Effector memory CD4-positive, alpha-beta T cell (primary cell): ENCODE results near the gene TMEM52.

Source experiments
- DNase-seq, 3 donors: peaks; one replicate each; pipeline ENCODE4 v3.0.0-alpha.2; 2020
- H3K27ac ChIP-seq: 2 replicates; pipeline ENCODE4 v1.7.0; 2013; ENCODE audit warnings: mild to moderate bottlenecking, low read length, moderate library complexity; ENCODE audit not compliant: insufficient read depth, poor library complexity, severe bottlenecking
- H3K27me3 ChIP-seq: replicated peaks from 2 replicates; pipeline ENCODE4 v1.7.0; 2013; ENCODE audit warnings: mild to moderate bottlenecking, low read length; ENCODE audit not compliant: insufficient read depth, control insufficient read depth, poor library complexity, severe bottlenecking
- H3K36me3 ChIP-seq: 2 replicates; pipeline ENCODE4 v1.7.0; 2013; ENCODE audit warnings: mild to moderate bottlenecking, low read length, moderate library complexity; ENCODE audit not compliant: control insufficient read depth, insufficient read depth
- H3K4me1 ChIP-seq: 2 replicates; pipeline ENCODE4 v1.7.0; 2013; ENCODE audit warnings: low read length, mild to moderate bottlenecking; ENCODE audit not compliant: control insufficient read depth, insufficient read depth, poor library complexity, severe bottlenecking
- H3K4me3 ChIP-seq: 2 replicates; pipeline ENCODE4 v1.7.0; 2013; ENCODE audit warnings: low read length, low read depth, mild to moderate bottlenecking; ENCODE audit not compliant: insufficient read depth, poor library complexity, severe bottlenecking
- H3K9me3 ChIP-seq: 2 replicates; pipeline ENCODE4 v1.7.0; 2013; ENCODE audit warnings: mild to moderate bottlenecking, low read length, moderate library complexity; ENCODE audit not compliant: control insufficient read depth
- total RNA-seq, 3 donors: gene quantifications; one replicate each; lab custom pipeline; 2026; lab: John Stamatoyannopoulos, UW

Gene TMEM52
- 0.17 to 0.44 (median 0.39) reads per million in 3 donors for total RNA-seq

- no peak for DNase-seq
- peak within 1 kb of the TSS; percentile 61 for H3K4me3 ChIP-seq
- H3K4me1 ChIP-seq, result peaks cover 17% of the 10 kb centered on the region
- H3K36me3 ChIP-seq, result no peaks in the 10 kb centered on the region
- H3K27me3 ChIP-seq, result no peaks in the 10 kb centered on the region
- H3K9me3 ChIP-seq, result no peaks in the 10 kb centered on the region
- H3K27ac ChIP-seq, result no peak within 1 kb of the TSS
Observed at GRCh38 chr1:1918901-1919303, at the start of gene TMEM52. TMEM52 (minus strand) TSS chr1:1919279; CDS start chr1:1919265, 14 bp downstream.

- Histone ChIP-seq H3K27ac (no peak overlapping the region), H3K4me3 (no peak overlapping the region), H3K36me3 (no peaks in the 10 kb centered on the region), H3K9me3 (no peaks in the 10 kb centered on the region), H3K4me1 (no peaks in the 10 kb centered on the region), H3K27me3 (no peaks in the 10 kb centered on the region)
- no peak for DNase-seq
Observed at GRCh38 chr1:1967879-1968278, 48.8 kb upstream of the TMEM52 start.

DNA sequence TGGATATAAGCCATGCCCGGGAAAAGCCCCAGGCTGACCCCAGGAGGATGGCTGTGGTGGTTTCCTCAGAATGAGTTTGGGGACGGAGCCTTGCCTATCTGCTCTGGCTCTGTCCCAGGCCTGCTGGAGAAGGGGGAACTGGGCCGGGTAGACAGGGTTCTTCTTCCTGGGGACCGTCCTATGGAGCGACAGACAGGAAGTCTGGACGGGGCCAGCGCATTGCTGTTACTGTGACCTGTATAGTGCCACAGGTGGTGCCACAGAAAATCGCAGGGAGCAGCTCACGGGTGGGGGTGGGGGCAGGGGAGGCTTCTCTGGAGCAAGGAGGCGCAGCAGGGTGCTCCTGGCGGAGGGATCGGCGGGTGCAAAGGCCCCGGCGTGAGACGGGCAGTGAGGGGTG lies 48.1 kb upstream of the TMEM52 start:
- Histone ChIP-seq H3K27ac (no peak overlapping the region), H3K9me3 (no peaks in the 10 kb centered on the region), H3K4me3 (no peak overlapping the region), H3K36me3 (no peaks in the 10 kb centered on the region), H3K4me1 (no peaks in the 10 kb centered on the region), H3K27me3 (no peaks in the 10 kb centered on the region)
- DNase-seq, result no peak

- Histone ChIP-seq H3K9me3 (no peaks in the 10 kb centered on the region), H3K27me3 (no peaks in the 10 kb centered on the region), H3K4me1 (no peaks in the 10 kb centered on the region), H3K4me3 (no peak overlapping the region), H3K36me3 (no peaks in the 10 kb centered on the region), H3K27ac (no peak overlapping the region)
- DNase-seq, result no peak
Observed at GRCh38 chr1:1966071-1966740, 47.1 kb upstream of the TMEM52 start.

GRCh38 chr1:1965546-1965945 lies 46.5 kb upstream of the TMEM52 start:
- Histone ChIP-seq H3K27ac (no peak overlapping the region), H3K36me3 (no peaks in the 10 kb centered on the region), H3K4me3 (no peak overlapping the region), H3K9me3 (no peaks in the 10 kb centered on the region), H3K27me3 (no peaks in the 10 kb centered on the region), H3K4me1 (no peaks in the 10 kb centered on the region)
- DNase-seq, result no peak

DNA sequence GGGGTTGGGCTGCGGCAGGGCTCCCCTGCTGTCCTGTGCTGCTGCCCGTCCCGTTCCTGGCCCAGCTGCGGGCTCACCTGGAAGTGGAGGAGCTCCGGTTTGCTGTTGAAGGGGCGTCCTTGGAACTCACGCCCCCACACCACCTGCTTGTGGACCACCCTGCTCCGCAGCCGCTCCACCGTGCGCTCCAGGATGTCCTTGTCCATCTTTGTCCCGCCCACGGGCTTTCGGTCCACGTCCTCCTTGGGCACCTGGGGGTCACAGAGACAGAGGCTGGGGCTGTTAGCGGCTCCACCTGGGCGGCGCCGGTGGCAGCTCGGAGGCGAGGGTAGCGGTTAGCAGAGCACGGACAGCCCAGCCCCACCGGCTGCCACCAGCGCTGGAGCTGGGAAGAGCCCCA lies 45.7 kb upstream of the TMEM52 start:
- no peaks in the 10 kb centered on the region for H3K36me3 ChIP-seq
- no peaks in the 10 kb centered on the region for H3K9me3 ChIP-seq
- H3K27me3 ChIP-seq, result peaks cover 6% of the 10 kb centered on the region
- H3K4me3 ChIP-seq, result no peak overlapping the region
- no peaks in the 10 kb centered on the region for H3K4me1 ChIP-seq
- no peak for DNase-seq
- no peak overlapping the region for H3K27ac ChIP-seq

- H3K27me3 ChIP-seq, result peaks cover 11% of the 10 kb centered on the region
- no peak overlapping the region for H3K27ac ChIP-seq
- no peaks in the 10 kb centered on the region for H3K36me3 ChIP-seq
- no peak for DNase-seq
- H3K4me3 ChIP-seq, result no peak overlapping the region
- H3K9me3 ChIP-seq, result no peaks in the 10 kb centered on the region
- no peaks in the 10 kb centered on the region for H3K4me1 ChIP-seq
Observed at GRCh38 chr1:1963570-1963969, 44.5 kb upstream of the TMEM52 start.

DNA sequence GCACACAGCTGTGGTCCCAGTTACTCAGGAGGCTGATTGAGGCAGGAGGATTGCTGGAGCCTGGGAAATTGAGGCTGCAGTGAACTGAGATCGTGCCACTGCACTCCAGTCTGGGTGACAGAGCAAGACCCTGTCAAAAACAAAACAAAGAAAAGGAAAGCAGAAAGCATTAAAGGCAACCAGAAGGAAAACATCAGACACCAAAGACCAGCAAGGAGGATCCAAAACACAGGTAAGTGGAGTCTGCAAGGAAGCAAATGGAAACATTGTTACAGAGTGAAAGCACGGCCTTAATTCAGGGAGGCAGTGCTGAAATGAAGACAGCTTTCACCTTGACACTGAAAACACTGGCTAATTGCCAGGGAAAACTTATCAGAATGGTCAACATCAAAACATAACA lies 43.7 kb upstream of the TMEM52 start:
- Histone ChIP-seq H3K9me3 (no peaks in the 10 kb centered on the region), H3K27me3 (peaks cover 15% of the 10 kb centered on the region), H3K36me3 (no peaks in the 10 kb centered on the region), H3K4me1 (no peaks in the 10 kb centered on the region), H3K27ac (no peak overlapping the region), H3K4me3 (no peak overlapping the region)
- DNase-seq, result no peak

GRCh38 chr1:1960480-1961196 lies 41.6 kb upstream of the TMEM52 start:
- no peaks in the 10 kb centered on the region for H3K36me3 ChIP-seq
- no peaks in the 10 kb centered on the region for H3K4me1 ChIP-seq
- no peak overlapping the region for H3K4me3 ChIP-seq
- H3K27me3 ChIP-seq, result peaks cover 19% of the 10 kb centered on the region
- no peak overlapping the region for H3K27ac ChIP-seq
- no peaks in the 10 kb centered on the region for H3K9me3 ChIP-seq
- DNase-seq, result no peak

DNA sequence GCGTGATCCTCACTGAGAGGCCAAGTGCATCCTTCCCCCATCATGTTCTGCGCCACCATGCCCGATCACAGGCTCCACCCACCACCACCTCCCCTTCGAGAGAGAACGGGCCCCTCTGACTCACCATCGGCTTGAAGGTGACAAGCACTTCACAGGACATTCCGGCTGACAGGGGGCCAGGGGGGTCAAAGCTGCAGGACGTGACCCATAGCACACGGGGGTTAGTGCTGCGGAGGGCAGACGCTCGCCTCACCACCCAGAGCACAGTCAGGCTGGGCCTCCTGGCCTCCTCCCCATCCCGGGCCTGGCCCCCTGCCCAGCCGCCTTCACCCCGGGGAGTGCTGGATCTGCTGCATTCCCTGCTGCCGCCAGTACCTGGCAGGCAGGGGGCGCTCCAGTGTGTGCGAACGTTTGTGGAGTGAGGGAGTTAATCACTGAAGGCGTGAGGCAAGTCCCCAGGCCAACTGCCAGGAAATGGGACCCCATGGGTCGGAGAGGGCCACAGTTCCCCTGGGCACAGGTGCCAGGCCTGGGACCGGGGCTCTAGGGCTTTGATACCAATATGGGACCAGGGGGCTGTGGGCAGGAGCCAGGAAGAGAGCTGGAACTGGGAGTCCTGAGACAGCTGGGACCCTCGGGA lies 40.9 kb upstream of the TMEM52 start:
- Histone ChIP-seq H3K4me1 (no peaks in the 10 kb centered on the region), H3K4me3 (no peak overlapping the region), H3K9me3 (no peaks in the 10 kb centered on the region), H3K27ac (no peak overlapping the region), H3K27me3 (peaks cover 19% of the 10 kb centered on the region), H3K36me3 (no peaks in the 10 kb centered on the region)
- peak in 2 of 3 donors; percentile 13 to 24 for DNase-seq
